ENCODE measurements around the gene SGCD. TPM values are rescaled to one million over a fixed set of nuclear protein-coding genes. Genes with fewer than 3 reads are reported as not detected.

SGCD gene
- total and polyA plus RNA-seq, 9 of the 15 experiments (the other 6 are each of a cell fraction or from before 2014, with no cell fraction given), result not detected

DNA sequence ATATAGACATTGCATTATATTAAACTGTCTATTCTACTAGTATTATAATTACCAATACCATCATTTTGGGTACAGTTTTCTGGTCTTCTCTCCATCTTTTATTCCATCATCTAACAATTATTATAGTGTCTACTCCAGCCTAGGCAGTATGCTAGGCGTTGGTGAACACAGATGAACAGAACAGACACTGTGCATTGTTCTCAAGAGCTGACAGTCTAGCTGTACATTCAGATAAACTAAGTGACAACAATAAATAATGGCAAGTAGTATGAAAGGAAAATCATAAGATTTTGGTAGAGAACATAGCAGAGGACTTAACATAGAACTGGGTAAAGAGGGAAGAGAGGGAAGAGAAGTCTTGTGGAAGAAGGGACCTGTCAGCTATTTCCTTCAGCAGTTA is 12.5 kb upstream of the SGCD start:
- ChIA-PET CTCF (ENCODE audit: low intra/inter-chr PET ratio) (no interaction called here), POLR2A (no interaction called here)
- ATAC-seq (no peak), DNase-seq (ENCODE audit: extremely low read depth in 1 of 4, low spot score in 3 of 4) (no peak), FAIRE-seq (no peak)
- no peaks in the 10 kb centered on the region for H3K79me2 ChIP-seq (ENCODE audit: control insufficient read depth, insufficient read depth, low read length)
- BruUV-seq (replicated peaks), result no TSS peak
- no peaks in the 10 kb centered on the region for H3K9me1 ChIP-seq (ENCODE audit: control insufficient read depth, insufficient read depth, low read length)
- in situ Hi-C loops (cut with MboI), result no loop called here
- no peak overlapping the region for H3K4me3 ChIP-seq
- no peaks in the 10 kb centered on the region for H3K9me3 ChIP-seq (replicated peaks; ENCODE audit: control insufficient read depth, insufficient read depth, low read depth, low read length)
- H2AFZ ChIP-seq (ENCODE audit: low read depth, low read length), result no peak overlapping the region
- H3K27ac ChIP-seq (ENCODE audit: extremely low read depth, low read depth, low read length), result no peak overlapping the region
- no peak overlapping the region for H3K4me2 ChIP-seq (ENCODE audit: insufficient read depth, low read length)
- H3K4me1 ChIP-seq (replicated peaks in 1 of 2; ENCODE audit: control insufficient read depth in 2 of 2, insufficient read depth in 2 of 2, low read length in 2 of 2), result no peaks in the 10 kb centered on the region
- intact Hi-C loops (cut with micrococcal nuclease), result no loop called here
- no peaks in the 10 kb centered on the region for H4K20me1 ChIP-seq (replicated peaks; ENCODE audit: control insufficient read depth, insufficient read depth, low read length)
- no peaks in the 10 kb centered on the region for H3K27me3 ChIP-seq (ENCODE audit: control insufficient read depth in 2 of 2, insufficient read depth in 2 of 2, low read length in 2 of 2)
- no peak overlapping the region for H3K9ac ChIP-seq (ENCODE audit: insufficient read depth in 1 of 2, low read depth in 2 of 2, low read length in 2 of 2)
- WGBS (ENCODE audit: insufficient coverage, low coverage, missing lambda C conversion rate), result 0% methylated on average over 1 of the region's 1 CpG
- H3K36me3 ChIP-seq (ENCODE audit: control insufficient read depth, insufficient read depth, low read length), result no peaks in the 10 kb centered on the region
- TF ChIP-seq TCF3 (CRISPR knock-in tag; IDR thresholded peaks at IDR 0.05), result no peak
- no peak for TF ChIP-seq ZNF507 (tag; conservative IDR thresholded peaks at IDR 0.05)
- TF ChIP-seq SPI1 (IDR thresholded peaks at IDR 0.05; ENCODE audit: borderline replicate concordance, low read depth, low read length), result no peak
- TF ChIP-seq PHB2 (IDR thresholded peaks at IDR 0.05; ENCODE audit: low read depth), result no peak
- no peak for TF ChIP-seq RUNX1 (IDR thresholded peaks at IDR 0.05; ENCODE audit: low read depth)
- TF ChIP-seq, protein P1, sequence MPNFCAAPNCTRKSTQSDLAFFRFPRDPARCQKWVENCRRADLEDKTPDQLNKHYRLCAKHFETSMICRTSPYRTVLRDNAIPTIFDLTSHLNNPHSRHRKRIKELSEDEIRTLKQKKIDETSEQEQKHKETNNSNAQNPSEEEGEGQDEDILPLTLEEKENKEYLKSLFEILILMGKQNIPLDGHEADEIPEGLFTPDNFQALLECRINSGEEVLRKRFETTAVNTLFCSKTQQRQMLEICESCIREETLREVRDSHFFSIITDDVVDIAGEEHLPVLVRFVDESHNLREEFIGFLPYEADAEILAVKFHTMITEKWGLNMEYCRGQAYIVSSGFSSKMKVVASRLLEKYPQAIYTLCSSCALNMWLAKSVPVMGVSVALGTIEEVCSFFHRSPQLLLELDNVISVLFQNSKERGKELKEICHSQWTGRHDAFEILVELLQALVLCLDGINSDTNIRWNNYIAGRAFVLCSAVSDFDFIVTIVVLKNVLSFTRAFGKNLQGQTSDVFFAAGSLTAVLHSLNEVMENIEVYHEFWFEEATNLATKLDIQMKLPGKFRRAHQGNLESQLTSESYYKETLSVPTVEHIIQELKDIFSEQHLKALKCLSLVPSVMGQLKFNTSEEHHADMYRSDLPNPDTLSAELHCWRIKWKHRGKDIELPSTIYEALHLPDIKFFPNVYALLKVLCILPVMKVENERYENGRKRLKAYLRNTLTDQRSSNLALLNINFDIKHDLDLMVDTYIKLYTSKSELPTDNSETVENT (CRISPR knock-in tag; IDR thresholded peaks at IDR 0.05), result no peak
- TF ChIP-seq NCOA2 (IDR thresholded peaks at IDR 0.05; ENCODE audit: partially characterized antibody in 2 of 2), result no peak
- TF ChIP-seq, protein P2, sequence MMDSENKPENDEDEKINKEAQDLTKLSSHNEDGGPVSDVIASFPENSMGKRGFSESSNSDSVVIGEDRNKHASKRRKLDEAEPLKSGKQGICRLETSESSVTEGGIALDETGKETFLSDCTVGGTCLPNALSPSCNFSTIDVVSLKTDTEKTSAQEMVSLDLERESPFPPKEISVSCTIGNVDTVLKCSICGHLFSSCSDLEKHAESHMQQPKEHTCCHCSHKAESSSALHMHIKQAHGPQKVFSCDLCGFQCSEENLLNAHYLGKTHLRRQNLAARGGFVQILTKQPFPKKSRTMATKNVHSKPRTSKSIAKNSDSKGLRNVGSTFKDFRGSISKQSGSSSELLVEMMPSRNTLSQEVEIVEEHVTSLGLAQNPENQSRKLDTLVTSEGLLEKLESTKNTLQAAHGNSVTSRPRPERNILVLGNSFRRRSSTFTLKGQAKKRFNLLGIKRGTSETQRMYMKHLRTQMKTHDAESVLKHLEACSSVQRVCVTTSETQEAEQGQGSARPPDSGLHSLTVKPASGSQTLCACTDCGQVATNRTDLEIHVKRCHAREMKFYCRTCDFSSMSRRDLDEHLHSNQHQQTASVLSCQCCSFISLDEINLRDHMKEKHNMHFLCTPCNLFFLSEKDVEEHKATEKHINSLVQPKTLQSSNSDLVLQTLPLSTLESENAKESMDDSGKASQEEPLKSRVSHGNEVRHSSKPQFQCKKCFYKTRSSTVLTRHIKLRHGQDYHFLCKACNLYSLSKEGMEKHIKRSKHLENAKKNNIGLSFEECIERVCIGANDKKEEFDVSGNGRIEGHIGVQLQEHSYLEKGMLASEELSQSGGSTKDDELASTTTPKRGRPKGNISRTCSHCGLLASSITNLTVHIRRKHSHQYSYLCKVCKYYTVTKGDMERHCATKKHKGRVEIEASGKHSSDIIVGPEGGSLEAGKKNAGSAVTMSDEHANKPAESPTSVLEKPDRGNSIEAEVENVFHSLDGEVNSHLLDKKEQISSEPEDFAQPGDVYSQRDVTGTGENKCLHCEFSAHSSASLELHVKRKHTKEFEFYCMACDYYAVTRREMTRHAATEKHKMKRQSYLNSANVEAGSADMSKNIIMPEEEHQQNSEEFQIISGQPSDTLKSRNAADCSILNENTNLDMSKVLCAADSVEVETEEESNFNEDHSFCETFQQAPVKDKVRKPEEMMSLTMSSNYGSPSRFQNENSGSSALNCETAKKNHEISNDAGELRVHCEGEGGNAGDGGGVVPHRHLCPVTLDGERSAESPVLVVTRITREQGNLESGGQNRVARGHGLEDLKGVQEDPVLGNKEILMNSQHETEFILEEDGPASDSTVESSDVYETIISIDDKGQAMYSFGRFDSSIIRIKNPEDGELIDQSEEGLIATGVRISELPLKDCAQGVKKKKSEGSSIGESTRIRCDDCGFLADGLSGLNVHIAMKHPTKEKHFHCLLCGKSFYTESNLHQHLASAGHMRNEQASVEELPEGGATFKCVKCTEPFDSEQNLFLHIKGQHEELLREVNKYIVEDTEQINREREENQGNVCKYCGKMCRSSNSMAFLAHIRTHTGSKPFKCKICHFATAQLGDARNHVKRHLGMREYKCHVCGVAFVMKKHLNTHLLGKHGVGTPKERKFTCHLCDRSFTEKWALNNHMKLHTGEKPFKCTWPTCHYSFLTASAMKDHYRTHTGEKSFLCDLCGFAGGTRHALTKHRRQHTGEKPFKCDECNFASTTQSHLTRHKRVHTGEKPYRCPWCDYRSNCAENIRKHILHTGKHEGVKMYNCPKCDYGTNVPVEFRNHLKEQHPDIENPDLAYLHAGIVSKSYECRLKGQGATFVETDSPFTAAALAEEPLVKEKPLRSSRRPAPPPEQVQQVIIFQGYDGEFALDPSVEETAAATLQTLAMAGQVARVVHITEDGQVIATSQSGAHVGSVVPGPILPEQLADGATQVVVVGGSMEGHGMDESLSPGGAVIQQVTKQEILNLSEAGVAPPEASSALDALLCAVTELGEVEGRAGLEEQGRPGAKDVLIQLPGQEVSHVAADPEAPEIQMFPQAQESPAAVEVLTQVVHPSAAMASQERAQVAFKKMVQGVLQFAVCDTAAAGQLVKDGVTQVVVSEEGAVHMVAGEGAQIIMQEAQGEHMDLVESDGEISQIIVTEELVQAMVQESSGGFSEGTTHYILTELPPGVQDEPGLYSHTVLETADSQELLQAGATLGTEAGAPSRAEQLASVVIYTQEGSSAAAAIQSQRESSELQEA (IDR thresholded peaks at IDR 0.05; ENCODE audit: low read depth), result no peak
- no peak for TF ChIP-seq ZSCAN29 (IDR thresholded peaks at IDR 0.05)
- TF ChIP-seq MCM7 (IDR thresholded peaks at IDR 0.05), result no peak
- no peak for TF ChIP-seq CBX1 (IDR thresholded peaks at IDR 0.05; ENCODE audit: low read depth)
